A549 (cell line): ENCODE data around the gene GPS1. TPM values are rescaled to one million over a fixed set of nuclear protein-coding genes. Genes with fewer than 3 reads are reported as not detected.

Experiments used
- ATAC-seq, 2 experiments: fragments of 200-7000 bp in 1 of 2; fragments of >200 bp in 1 of 2; cut with Nextera tagmentation in 1 of 2; cut with Tn5 transposase in 1 of 2; 3 replicates each; pipeline versions ENCODE4 v1.8.0 to v1.9.1; 2018 to 2020; ENCODE audit warnings: mild to moderate bottlenecking in 1 of 2, moderate library complexity in 1 of 2
- CTCF ChIA-PET: fragments of 300-600 bp; sonication (Branson Sonifier 250); formaldehyde crosslinking; extraction: SDS; loops from one replicate; lab custom pipeline; 2021; ENCODE audit warnings: antibody characterized with exemption, inconsistent platforms; lab: Yijun Ruan, JAX
- POLR2A ChIA-PET: fragments of 350-600 bp; formaldehyde crosslinking; extraction: SDS; loops from one replicate; lab custom pipeline; 2021; ENCODE audit warnings: antibody characterized with exemption, inconsistent platforms; lab: Yijun Ruan, JAX
- DNase-seq, 2 experiments: peaks; one replicate each; pipeline versions ENCODE4 v3.0.0 to v3.0.0-alpha.2; 2011 to 2016; ENCODE audit warnings: low read depth in 1 of 2, low spot score in 1 of 2
- FAIRE-seq: peaks from 2 replicates; lab custom pipeline; 2011; peaks lifted over from hg19 to GRCh38; lab: Jason Lieb, UNC
- H3K27ac ChIP-seq, 2 experiments: fragments of >200 bp; sonication (Bioruptor Twin); formaldehyde crosslinking; 3 replicates each; pipeline ENCODE4 v1.5.1; 2016 to 2017
- H3K4me1 ChIP-seq: fragments of >200 bp; sonication (Bioruptor Twin); formaldehyde crosslinking; 3 replicates; pipeline ENCODE4 v1.6.1; 2016
- H3K4me2 ChIP-seq: fragments of >200 bp; sonication (Bioruptor Twin); formaldehyde crosslinking; 3 replicates; pipeline ENCODE4 v1.6.1; 2016
- H3K4me3 ChIP-seq: fragments of >200 bp; sonication (Bioruptor Twin); formaldehyde crosslinking; 3 replicates; pipeline ENCODE4 v1.5.1; 2016
- H3K9me3 ChIP-seq: fragments of >200 bp; sonication (Bioruptor Twin); formaldehyde crosslinking; 3 replicates; pipeline ENCODE4 v1.6.1; 2016
- BHLHE40 ChIP-seq: IDR thresholded peaks from 2 replicates; pipeline ENCODE4 v1.6.1; 2012; ENCODE audit warnings: low read depth, low read length, inconsistent platforms
- CBX8 ChIP-seq: fragments of 200-600 bp; sonication (generic); IDR thresholded peaks from 2 replicates; pipeline ENCODE4 v1.6.1; 2016
- CHD4 ChIP-seq: fragments of 200-600 bp; sonication (generic); IDR thresholded peaks from 2 replicates; pipeline ENCODE4 v1.6.1; 2016; ENCODE audit warnings: antibody characterized with exemption, mild to moderate bottlenecking, borderline replicate concordance
- CTCF ChIP-seq: fragments of >200 bp; sonication (Bioruptor Twin); formaldehyde crosslinking; IDR thresholded peaks from 3 replicates; pipeline ENCODE4 v1.5.1; 2016
- FOSB ChIP-seq: fragments of 250-450 bp; sonication (Bioruptor Pico); IDR thresholded peaks from 2 replicates; pipeline ENCODE4 v1.5.0; 2020; ENCODE audit warnings: mild to moderate bottlenecking, moderate library complexity
- FOSL2 ChIP-seq, 2 experiments: fragments of 450-650 bp in 1 of 2; fragments of >200 bp in 1 of 2; sonication (Bioruptor Twin) in 1 of 2; formaldehyde crosslinking; IDR thresholded peaks; 2 replicates each; pipeline versions ENCODE4 v1.5.0 to v1.6.1; 2016 to 2020; ENCODE audit warnings: mild to moderate bottlenecking in 1 of 2, moderate library complexity in 1 of 2
- FOXS1 ChIP-seq: fragments of 250-450 bp; sonication (Bioruptor Pico); IDR thresholded peaks from 2 replicates; pipeline ENCODE4 v1.5.0; 2020; ENCODE audit warnings: mild to moderate bottlenecking, moderate library complexity
- GATA3 ChIP-seq: IDR thresholded peaks from 2 replicates; pipeline ENCODE4 v1.6.1; 2012; ENCODE audit warnings: borderline replicate concordance
- HOXA7 ChIP-seq: fragments of 250-450 bp; sonication (Bioruptor Pico); IDR thresholded peaks from 2 replicates; pipeline ENCODE4 v1.5.0; 2020; ENCODE audit warnings: mild to moderate bottlenecking, moderate library complexity
- JUNB ChIP-seq: fragments of >200 bp; sonication (Bioruptor Twin); formaldehyde crosslinking; IDR thresholded peaks from 2 replicates; pipeline ENCODE4 v1.6.1; 2016
- MAFK ChIP-seq: fragments of 450-650 bp; IDR thresholded peaks from 2 replicates; pipeline ENCODE4 v1.6.1; 2014; ENCODE audit not compliant: partially characterized antibody
- MAZ ChIP-seq: fragments of 150-350 bp; IDR thresholded peaks from 2 replicates; pipeline ENCODE4 v1.6.1; 2014; ENCODE audit warnings: antibody characterized with exemption, low read depth, low read length, borderline replicate concordance
- MYC ChIP-seq: IDR thresholded peaks from 2 replicates; pipeline ENCODE4 v1.6.1; 2012; ENCODE audit warnings: mild to moderate bottlenecking, inconsistent platforms, low read length, improper control_type of control experiment, borderline replicate concordance
- NR3C1 ChIP-seq: fragments of >200 bp; sonication (Bioruptor Twin); formaldehyde crosslinking; IDR thresholded peaks from 3 replicates; pipeline ENCODE4 v1.6.1; 2017
- RAD21 ChIP-seq, 2 experiments: fragments of >200 bp in 1 of 2; sonication (Bioruptor Twin) in 1 of 2; formaldehyde crosslinking in 1 of 2; IDR thresholded peaks in 1 of 2; conservative IDR thresholded peaks in 1 of 2; 2 replicates in 1 of 2; 3 replicates in 1 of 2; pipeline ENCODE4 v1.6.1; 2012 to 2018; ENCODE audit warnings: inconsistent platforms in 1 of 2
- RARB ChIP-seq: fragments of 250-450 bp; sonication (Bioruptor Pico); IDR thresholded peaks from 2 replicates; pipeline ENCODE4 v1.8.0; 2021; ENCODE audit warnings: mild to moderate bottlenecking, moderate library complexity
- RNF2 ChIP-seq: fragments of 200-600 bp; sonication (generic); IDR thresholded peaks from 2 replicates; pipeline ENCODE4 v1.6.1; 2016; ENCODE audit warnings: low read depth, mild to moderate bottlenecking, antibody characterized with exemption, moderate library complexity, borderline replicate concordance
- SMC3 ChIP-seq: fragments of >200 bp; sonication (Bioruptor Twin); formaldehyde crosslinking; IDR thresholded peaks from 3 replicates; pipeline ENCODE4 v1.6.1; 2018; ENCODE audit warnings: inconsistent platforms
- TFCP2L1 ChIP-seq: fragments of 250-450 bp; sonication (Bioruptor Pico); IDR thresholded peaks from 2 replicates; pipeline ENCODE4 v1.5.0; 2021; ENCODE audit warnings: mild to moderate bottlenecking
- USF2 ChIP-seq: fragments of 450-650 bp; IDR thresholded peaks from 2 replicates; pipeline ENCODE4 v1.6.1; 2014; ENCODE audit warnings: antibody characterized with exemption
- ZFP36 ChIP-seq: fragments of 450-650 bp; IDR thresholded peaks from 2 replicates; pipeline ENCODE4 v1.6.1; 2014; ENCODE audit warnings: borderline replicate concordance; ENCODE audit not compliant: partially characterized antibody
- WGBS: methylation state at CpG from one replicate; pipeline ENCODE4 v1.1.6; 2017; ENCODE audit errors: missing lambda C conversion rate; 5-methylcytosine and 5-hydroxymethylcytosine counted together
- polyA plus RNA-seq, 4 experiments: library from polyadenylated mRNA; depleted of rRNA in 3 of 4; stranded (reverse); fragments of >200 nt; fragmentation: RNase III in 1 of 4; extraction: RNeasy Plus Mini Kit Qiagen cat#74134 plus additional on column Dnase treatment in 1 of 4; gene quantifications; 2 replicates in 3 of 4; 3 replicates in 1 of 4; pipeline ENCODE4 v1.2.3, GENCODE V29; 2011 to 2017
- TF ChIP-seq, protein P1 (sequence below): IDR thresholded peaks from 2 replicates; pipeline ENCODE4 v1.6.1; 2012
- TF ChIP-seq, protein P2 (sequence below): IDR thresholded peaks from 2 replicates; pipeline ENCODE4 v1.6.1; 2012
- TF ChIP-seq, protein P3 (sequence below): fragments of 250-450 bp; sonication (Bioruptor Pico); IDR thresholded peaks from 2 replicates; pipeline ENCODE4 v1.5.0; 2021; ENCODE audit warnings: mild to moderate bottlenecking, moderate library complexity, borderline replicate concordance

GPS1 gene
- polyA plus RNA-seq, 2 of the 4 experiments (the other 2 are of a cell fraction): 89.4 to 126 TPM

- DNase-seq: no peak
- ChIA-PET POLR2A (interaction anchor here (0.7 to 1.9 kb wide), 3 partner anchors 19 to 80 kb away, joined by 3 to 6 read pairs (median 3); partner anchors contain the start of gene DCXR), CTCF (interaction anchor here (0.5 to 33.2 kb wide), 30 partner anchors 11 to 326 kb away, joined by 3 to 794 read pairs (median 7); partner anchors contain the start of genes ASPSCR1, DCXR, MAFG and MYADML2)
- Histone ChIP-seq H3K27ac (no peak overlapping the region; a peak in 1 of 6 replicates), H3K9me3 (no peaks in the 10 kb centered on the region), H3K4me1 (peaks cover 37% of the 10 kb centered on the region), H3K4me2 (no peak overlapping the region), H3K4me3 (no peak overlapping the region)
- FAIRE-seq: no peak
- 88% methylated on average over 33 of the region's 33 CpGs for WGBS
- ATAC-seq: no peak
- TF ChIP-seq MAZ (no peak), MAFK (no peak), JUNB (no peak), USF2 (no peak), CBX8 (no peak), RAD21 (conservative IDR thresholded peaks at IDR 0.05 in 1 of 2, IDR thresholded peaks at IDR 0.05 in 1 of 2) (no peak), CHD4 (no peak), MYC (no peak), TFCP2L1 (CRISPR knock-in tag) (no peak), RARB (CRISPR knock-in tag) (no peak), NR3C1 (no peak), HOXA7 (no peak), ZFP36 (no peak), FOXS1 (CRISPR knock-in tag) (no peak), RNF2 (no peak), BHLHE40 (no peak), FOSB (no peak)
- TF ChIP-seq, protein P1, sequence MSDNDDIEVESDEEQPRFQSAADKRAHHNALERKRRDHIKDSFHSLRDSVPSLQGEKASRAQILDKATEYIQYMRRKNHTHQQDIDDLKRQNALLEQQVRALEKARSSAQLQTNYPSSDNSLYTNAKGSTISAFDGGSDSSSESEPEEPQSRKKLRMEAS: no peak
- TF ChIP-seq, protein P2, sequence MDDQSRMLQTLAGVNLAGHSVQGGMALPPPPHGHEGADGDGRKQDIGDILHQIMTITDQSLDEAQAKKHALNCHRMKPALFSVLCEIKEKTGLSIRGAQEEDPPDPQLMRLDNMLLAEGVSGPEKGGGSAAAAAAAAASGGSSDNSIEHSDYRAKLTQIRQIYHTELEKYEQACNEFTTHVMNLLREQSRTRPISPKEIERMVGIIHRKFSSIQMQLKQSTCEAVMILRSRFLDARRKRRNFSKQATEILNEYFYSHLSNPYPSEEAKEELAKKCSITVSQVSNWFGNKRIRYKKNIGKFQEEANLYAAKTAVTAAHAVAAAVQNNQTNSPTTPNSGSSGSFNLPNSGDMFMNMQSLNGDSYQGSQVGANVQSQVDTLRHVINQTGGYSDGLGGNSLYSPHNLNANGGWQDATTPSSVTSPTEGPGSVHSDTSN: no peak
- TF ChIP-seq, all 56 proteins: peak for 0
Measured at GRCh38 chr17:82018989-82019689, 32.6 kb upstream of the GPS1 start.

DNA sequence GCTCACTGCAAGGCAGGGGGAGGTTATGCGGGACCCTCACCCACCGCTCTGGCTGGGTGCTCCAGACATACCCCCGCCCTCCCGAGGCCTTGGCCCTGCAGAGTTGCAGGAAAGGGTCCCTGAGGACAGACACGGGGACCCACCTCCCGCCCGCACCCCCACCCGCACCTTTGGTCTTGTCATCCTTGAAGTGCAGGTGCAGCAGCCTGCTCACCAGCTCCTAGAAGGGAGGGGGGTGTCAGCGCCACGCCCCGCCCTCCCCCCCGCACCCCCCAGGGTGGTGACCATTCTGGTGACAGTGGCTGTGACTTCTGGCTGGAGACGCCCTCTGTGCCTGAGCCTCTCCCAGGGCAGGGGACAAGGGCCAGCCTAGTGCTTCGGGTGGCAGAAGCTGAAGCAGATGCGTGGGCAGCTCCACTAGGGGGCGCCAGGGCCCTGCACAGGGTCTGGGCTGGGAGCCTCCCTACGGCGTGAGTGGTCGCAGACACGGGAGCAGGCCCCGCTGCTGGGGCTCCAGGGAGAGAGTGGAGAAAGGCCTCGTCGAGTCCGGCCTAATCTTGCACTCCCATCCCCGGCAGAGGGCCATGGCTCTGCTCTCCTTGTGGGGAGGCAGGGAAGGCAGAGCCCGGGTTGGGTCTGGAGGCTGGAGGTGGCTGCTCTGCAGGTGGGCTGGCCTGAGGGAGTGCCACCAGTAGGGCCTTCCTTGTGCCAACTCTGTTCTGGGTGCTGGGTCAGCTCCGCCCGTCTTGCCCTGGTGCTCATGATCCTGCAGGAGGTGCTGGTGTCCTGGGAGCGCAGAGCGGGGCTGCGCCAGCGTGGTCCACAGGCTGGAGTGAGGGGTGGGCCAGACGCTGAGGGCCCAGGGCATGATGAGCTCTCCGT is 31.8 kb upstream of the GPS1 start:
- ChIA-PET CTCF (interaction anchor here (0.5 to 33.2 kb wide), 41 partner anchors 10 to 327 kb away, joined by 3 to 794 read pairs (median 5); partner anchors contain the start of genes ASPSCR1, DCXR, MAFG and MYADML2), POLR2A (interaction anchor here (0.7 to 3.9 kb wide), 5 partner anchors 18 to 79 kb away, joined by 3 to 38 read pairs (median 5); partner anchors contain the start of genes ASPSCR1 and DCXR)
- peak; percentile 65 to 72 for DNase-seq
- TF ChIP-seq, protein P3, sequence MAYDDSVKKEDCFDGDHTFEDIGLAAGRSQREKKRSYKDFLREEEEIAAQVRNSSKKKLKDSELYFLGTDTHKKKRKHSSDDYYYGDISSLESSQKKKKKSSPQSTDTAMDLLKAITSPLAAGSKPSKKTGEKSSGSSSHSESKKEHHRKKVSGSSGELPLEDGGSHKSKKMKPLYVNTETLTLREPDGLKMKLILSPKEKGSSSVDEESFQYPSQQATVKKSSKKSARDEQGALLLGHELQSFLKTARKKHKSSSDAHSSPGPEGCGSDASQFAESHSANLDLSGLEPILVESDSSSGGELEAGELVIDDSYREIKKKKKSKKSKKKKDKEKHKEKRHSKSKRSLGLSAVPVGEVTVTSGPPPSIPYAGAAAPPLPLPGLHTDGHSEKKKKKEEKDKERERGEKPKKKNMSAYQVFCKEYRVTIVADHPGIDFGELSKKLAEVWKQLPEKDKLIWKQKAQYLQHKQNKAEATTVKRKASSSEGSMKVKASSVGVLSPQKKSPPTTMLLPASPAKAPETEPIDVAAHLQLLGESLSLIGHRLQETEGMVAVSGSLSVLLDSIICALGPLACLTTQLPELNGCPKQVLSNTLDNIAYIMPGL (CRISPR knock-in tag): no peak
- TF ChIP-seq RNF2: no peak
- TF ChIP-seq GATA3: 0 out of 2 replicates have a peak, but pooled peaks have one; percentile 11
- peak; percentile 50 for TF ChIP-seq SMC3
- no peak for TF ChIP-seq FOSL2 (IDR thresholded peaks at IDR 0.05)
- TF ChIP-seq FOSL2 (CRISPR knock-in tag; IDR thresholded peaks at IDR 0.05): no peak
- peak; percentile 85 for TF ChIP-seq CTCF
- peak; percentile 44 to 46; a peak in 3 of 5 replicates for TF ChIP-seq RAD21 (conservative IDR thresholded peaks at IDR 0.05 in 1 of 2, IDR thresholded peaks at IDR 0.05 in 1 of 2)
- TF ChIP-seq, all 56 proteins: peak for 4
- H3K9me3 ChIP-seq: no peaks in the 10 kb centered on the region
- H3K4me3 ChIP-seq: no peak overlapping the region
- ATAC-seq (peak; percentile 5 to 21; a peak in 3 of 6 replicates), FAIRE-seq (no peak)
- 60% methylated on average over 24 of the region's 34 CpGs for WGBS
- peaks cover 41% of the 10 kb centered on the region for H3K4me1 ChIP-seq
- H3K27ac ChIP-seq: peak overlapping the region in 1 of 2 experiments; percentile 44; a peak in 1 of 6 replicates
- H3K4me2 ChIP-seq: peak overlapping the region; percentile 9; the same call in 1 of the 3 replicates
